Muscle of leg (tissue), 11 donors: ENCODE data around the gene CTBP1. TPM values are rescaled to one million over a fixed set of nuclear protein-coding genes. Genes with fewer than 3 reads are reported as not detected.
A peak's percentile ranks its signal among the peaks of the same experiment; 100 is the strongest.

Experiments
- DNase-seq: peaks from one replicate; pipeline ENCODE4 v3.0.0; 2013
- H3K27ac ChIP-seq: one replicate; pipeline ENCODE4 v1.5.1; 2013; ENCODE audit warnings: mild to moderate bottlenecking, low read length, control low read depth
- H3K27me3 ChIP-seq: one replicate; pipeline ENCODE4 v1.6.1; 2013; ENCODE audit warnings: low read length; ENCODE audit not compliant: control insufficient read depth, insufficient read depth
- H3K36me3 ChIP-seq: one replicate; pipeline ENCODE4 v1.6.1; 2013; ENCODE audit warnings: low read length; ENCODE audit not compliant: control insufficient read depth, insufficient read depth
- H3K4me1 ChIP-seq: one replicate; pipeline ENCODE4 v1.6.1; 2013; ENCODE audit warnings: low read length; ENCODE audit not compliant: control insufficient read depth, insufficient read depth
- H3K4me3 ChIP-seq: one replicate; pipeline ENCODE4 v1.5.1; 2013; ENCODE audit warnings: low read length, control low read depth
- H3K9me3 ChIP-seq: replicated peaks from 2 replicates; pipeline ENCODE4 v1.6.1; 2013; ENCODE audit warnings: low read depth, low read length; ENCODE audit not compliant: control insufficient read depth
- WGBS: methylation state at CpG from one replicate; pipeline ENCODE4 v1.1.5; 2013; ENCODE audit warnings: missing lambda C conversion rate; ENCODE audit not compliant: insufficient coverage; 5-methylcytosine and 5-hydroxymethylcytosine counted together
- polyA plus RNA-seq, 8 donors: library from polyadenylated mRNA; unstranded; fragments of 120-200 nt; gene quantifications; one replicate each; pipeline versions ENCODE4 v1.2.1 to v1.2.3, GENCODE V29; 2013; ENCODE audit warnings: inconsistent platforms in 1 of 8, low replicate concordance in 1 of 8; ENCODE audit not compliant: insufficient read length in 8 of 8, insufficient read depth in 1 of 8
- total RNA-seq: library from RNA; stranded (reverse); fragments of 120-200 nt; gene quantifications from one replicate; pipeline ENCODE4 v1.2.4, GENCODE V29; 2013

Gene CTBP1
- total and polyA plus RNA-seq, 9 donors = 81.9 to 146 (median 118) TPM

GRCh38 chr4:1169691-1170096 lies 79.2 kb downstream of the CTBP1 start:
- H3K4me1 ChIP-seq = peaks cover 73% of the 10 kb centered on the region

DNA sequence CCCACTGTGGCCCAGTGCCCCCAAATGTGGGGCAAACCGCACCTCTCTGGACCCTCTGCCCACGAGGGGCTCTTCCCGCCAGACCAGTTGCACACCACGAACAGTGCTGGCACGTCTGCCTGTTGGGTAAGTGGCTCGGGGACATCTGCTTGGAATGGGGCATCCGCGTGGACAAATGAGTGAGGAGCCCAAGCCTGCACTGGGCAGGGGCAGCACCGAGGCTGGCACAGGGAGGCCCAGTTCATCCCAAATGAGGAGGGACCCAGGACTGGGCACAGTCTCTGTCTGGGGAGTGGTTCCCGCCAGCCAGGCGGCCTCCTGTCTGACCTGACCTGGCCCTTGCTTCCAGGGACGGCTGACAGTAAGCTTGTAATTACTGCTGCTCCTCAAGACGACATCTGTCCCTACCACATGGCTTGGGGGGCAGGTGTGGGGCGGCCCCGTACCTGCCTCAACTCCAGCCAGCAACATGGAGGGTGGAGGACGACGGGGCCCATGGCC lies 79.7 kb downstream of the CTBP1 start:
- H3K27me3 ChIP-seq = peaks cover 43% of the 10 kb centered on the region
- peaks cover 71% of the 10 kb centered on the region for H3K4me1 ChIP-seq
- 82% methylated on average over 15 of the region's 17 CpGs for WGBS

More at GRCh38 chr4:1169691-1170096, 79.2 kb downstream of the CTBP1 start:
- H3K9me3 ChIP-seq = no peaks in the 10 kb centered on the region
- H3K4me3 ChIP-seq = no peak overlapping the region
- peaks cover 43% of the 10 kb centered on the region for H3K27me3 ChIP-seq
- WGBS = 85% methylated on average over 9 of the region's 13 CpGs
- H3K27ac ChIP-seq = no peak overlapping the region
- no peak for DNase-seq
- peaks cover 11% of the 10 kb centered on the region for H3K36me3 ChIP-seq

GRCh38 chr4:1168191-1169101 lies 80.5 kb downstream of the CTBP1 start:
- peaks cover 43% of the 10 kb centered on the region for H3K27me3 ChIP-seq
- H3K9me3 ChIP-seq = no peaks in the 10 kb centered on the region
- H3K4me3 ChIP-seq = no peak overlapping the region
- no peak overlapping the region for H3K27ac ChIP-seq
- WGBS = 66% methylated on average over 21 of the region's 21 CpGs
- no peak for DNase-seq
- H3K4me1 ChIP-seq = peaks cover 63% of the 10 kb centered on the region
- H3K36me3 ChIP-seq = peaks cover 11% of the 10 kb centered on the region

More for the DNA sequence above, 79.7 kb downstream of the CTBP1 start:
- Histone ChIP-seq H3K4me3 (no peak overlapping the region), H3K27ac (no peak overlapping the region), H3K36me3 (peaks cover 11% of the 10 kb centered on the region), H3K9me3 (no peaks in the 10 kb centered on the region)
- no peak for DNase-seq

DNA sequence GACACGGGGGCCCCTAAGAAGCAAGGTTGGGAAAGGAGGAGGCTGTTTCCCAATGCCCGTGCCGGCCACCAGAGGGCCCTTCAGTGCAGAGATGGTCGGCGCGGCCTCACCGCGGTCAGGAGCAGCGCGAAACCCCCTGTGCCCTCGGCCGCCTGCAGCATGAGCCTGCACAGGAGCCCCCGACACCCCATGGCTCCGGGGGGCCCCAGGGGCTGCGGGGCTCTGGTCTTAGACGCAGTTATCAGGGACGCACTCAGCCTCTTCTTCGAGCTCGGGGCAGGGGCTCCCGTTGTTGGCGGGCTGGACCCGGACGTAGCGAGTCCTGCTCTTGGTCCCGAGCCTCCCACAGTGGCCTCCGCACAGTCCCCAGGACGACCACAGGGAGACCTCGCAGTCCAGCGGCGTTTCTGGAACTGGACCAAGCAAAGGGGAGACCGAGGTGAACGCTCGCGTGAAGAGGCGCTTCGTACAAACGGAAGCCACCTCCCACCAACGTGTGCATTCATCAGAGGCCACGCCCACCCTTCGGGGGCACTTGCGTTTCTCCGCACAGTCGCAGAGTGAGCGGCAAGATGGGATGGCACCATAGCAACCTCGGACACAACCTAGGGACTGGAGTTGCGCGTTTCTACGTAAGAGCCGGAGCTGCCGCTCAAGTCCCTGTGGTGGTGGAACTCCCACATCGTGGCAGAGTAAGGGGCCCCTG lies 81.5 kb downstream of the CTBP1 start:
- Histone ChIP-seq H3K27ac (no peak overlapping the region), H3K4me1 (peaks cover 54% of the 10 kb centered on the region), H3K36me3 (peaks cover 11% of the 10 kb centered on the region), H3K27me3 (peaks cover 35% of the 10 kb centered on the region), H3K4me3 (peak overlapping the region; percentile 57), H3K9me3 (no peaks in the 10 kb centered on the region)
- peak; percentile 87 for DNase-seq
- WGBS = 5% methylated on average over 51 of the region's 51 CpGs

- Histone ChIP-seq H3K4me3 (no peak overlapping the region), H3K4me1 (peaks cover 46% of the 10 kb centered on the region), H3K27me3 (peaks cover 28% of the 10 kb centered on the region), H3K27ac (no peak overlapping the region), H3K36me3 (peaks cover 11% of the 10 kb centered on the region), H3K9me3 (no peaks in the 10 kb centered on the region)
- no peak for DNase-seq
- 48% methylated on average over 9 of the region's 24 CpGs for WGBS
Observed at GRCh38 chr4:1166509-1167243, 82.3 kb downstream of the CTBP1 start.

GRCh38 chr4:1164956-1165545 lies 83.9 kb downstream of the CTBP1 start:
- no peak for DNase-seq
- Histone ChIP-seq H3K4me3 (no peak overlapping the region), H3K36me3 (peaks cover 7% of the 10 kb centered on the region), H3K27me3 (peaks cover 14% of the 10 kb centered on the region), H3K27ac (no peak overlapping the region), H3K4me1 (peaks cover 32% of the 10 kb centered on the region), H3K9me3 (no peaks in the 10 kb centered on the region)
- 85% methylated on average over 13 of the region's 13 CpGs for WGBS

- Histone ChIP-seq H3K36me3 (peaks cover under 1% of the 10 kb centered on the region), H3K9me3 (no peaks in the 10 kb centered on the region), H3K27ac (no peak overlapping the region), H3K4me3 (no peak overlapping the region), H3K27me3 (peaks cover 8% of the 10 kb centered on the region), H3K4me1 (peaks cover 26% of the 10 kb centered on the region)
- 80% methylated on average over 5 of the region's 5 CpGs for WGBS
- DNase-seq = no peak
Observed at GRCh38 chr4:1164444-1164843, 84.5 kb downstream of the CTBP1 start.

DNA sequence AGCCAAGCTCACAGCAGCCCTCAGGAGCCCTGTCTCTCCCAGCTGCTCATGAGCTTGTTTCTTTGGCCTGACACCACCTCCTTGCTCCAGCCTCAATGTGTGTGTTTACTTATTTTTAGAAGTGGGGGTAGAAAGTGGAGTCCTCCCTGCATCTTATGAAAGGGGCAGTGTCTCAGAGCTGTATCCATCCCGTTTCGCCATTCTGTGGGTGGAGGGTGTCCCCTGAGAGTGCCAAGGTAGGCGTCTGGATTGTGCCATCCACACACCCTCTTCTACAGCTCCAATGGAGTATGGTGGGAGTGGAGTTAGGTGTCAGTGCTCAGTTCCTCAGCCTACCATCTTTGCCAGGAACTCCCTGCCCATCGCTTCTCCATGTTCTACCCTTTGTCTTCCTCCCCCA lies 84.9 kb downstream of the CTBP1 start:
- WGBS = 100% methylated on average over 1 of the region's 4 CpGs
- H3K27ac ChIP-seq = no peak overlapping the region
- no peak for DNase-seq
- peaks cover 22% of the 10 kb centered on the region for H3K4me1 ChIP-seq
- H3K27me3 ChIP-seq = peaks cover 4% of the 10 kb centered on the region
- H3K4me3 ChIP-seq = no peak overlapping the region
- H3K36me3 ChIP-seq = no peaks in the 10 kb centered on the region
- no peaks in the 10 kb centered on the region for H3K9me3 ChIP-seq
